ENCODE data around the gene SKI.
"Not testable (repeated sequence)": the region's sequence is repeated elsewhere in the genome, so short reads cannot be mapped to it uniquely, and the experiment has no call there.

SKI gene

DNA sequence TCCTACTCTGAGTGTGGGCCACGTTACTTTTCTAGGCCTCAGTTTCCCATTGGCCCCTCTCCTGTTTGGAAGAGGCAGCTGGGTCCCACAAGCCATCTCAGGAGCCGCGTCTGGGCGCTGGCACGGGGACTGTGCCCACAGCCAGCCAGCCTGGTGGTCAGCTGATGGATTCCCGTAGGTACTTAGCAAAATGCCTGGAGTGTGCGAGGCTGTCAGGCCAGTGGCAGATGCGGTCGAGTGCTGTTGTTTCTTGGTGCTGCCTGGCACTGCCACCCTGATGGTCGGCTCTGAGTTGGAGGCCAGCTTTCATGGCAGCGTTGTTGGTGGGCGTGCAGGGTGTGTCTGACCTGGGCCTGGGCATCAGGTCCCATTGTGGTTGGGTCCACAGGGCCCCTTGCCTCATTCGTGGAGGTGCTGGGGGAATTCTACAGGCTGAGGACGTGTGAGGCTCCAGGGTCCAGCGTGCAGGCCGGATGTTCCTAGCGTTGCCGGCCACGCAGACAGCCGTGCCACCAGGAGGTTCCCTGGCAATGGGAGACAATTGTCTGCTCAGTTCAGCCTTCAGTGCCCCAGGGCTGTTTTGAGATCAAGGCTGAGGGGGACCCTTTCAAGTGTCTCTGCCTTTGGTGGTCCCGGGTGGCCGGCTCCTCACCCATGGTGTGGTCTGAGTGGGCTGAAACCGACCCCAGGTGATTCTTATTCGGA is 20.9 kb downstream of the SKI start:
- no peak for DNase-seq

DNA sequence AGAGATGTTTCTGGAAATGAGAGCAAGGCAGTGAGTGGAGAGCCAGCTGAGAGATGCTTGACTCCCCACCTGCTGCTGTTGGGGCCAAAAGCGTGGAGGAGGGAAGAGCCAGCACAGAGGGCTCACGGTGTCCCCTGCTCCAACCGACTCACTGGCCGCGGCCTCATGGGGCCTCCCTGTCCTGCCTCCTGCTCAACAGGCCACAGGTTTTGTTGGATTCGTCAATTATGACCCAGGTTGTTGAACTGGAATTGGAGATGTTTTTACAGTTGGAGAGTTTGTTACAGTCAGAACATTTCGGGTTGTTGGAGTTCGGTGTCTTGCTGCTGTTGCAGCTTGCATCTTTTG is 21.4 kb downstream of the SKI start:
- DNase-seq, result no peak

DNA sequence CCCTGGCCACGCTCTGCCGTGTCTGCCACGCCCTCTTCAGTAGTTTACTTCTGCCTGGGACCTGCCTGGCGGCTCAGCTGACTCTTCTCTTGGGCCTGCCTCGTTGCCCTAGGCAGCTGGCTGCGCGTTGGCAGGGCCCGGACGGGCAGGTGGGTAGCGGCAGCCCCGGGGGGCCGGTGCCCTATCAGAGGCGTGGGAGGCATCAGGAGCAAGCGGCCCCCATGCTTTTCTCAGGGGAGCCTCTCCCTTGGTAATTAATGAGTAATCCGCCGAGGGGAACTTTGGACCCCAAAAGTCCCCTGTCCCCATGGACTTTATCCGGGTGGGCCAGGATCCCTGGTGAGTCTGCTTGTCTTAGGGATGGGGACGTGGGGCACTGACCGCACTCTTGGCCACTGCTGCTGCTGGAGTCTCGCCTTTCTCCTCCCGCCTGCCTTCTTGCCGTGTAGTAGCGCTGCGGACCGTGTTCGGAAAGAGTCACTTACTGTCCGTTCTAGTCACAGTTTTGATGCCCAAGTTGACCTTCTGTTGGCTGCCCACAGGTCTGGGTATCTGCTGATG is 22.7 kb downstream of the SKI start:
- no peak for DNase-seq

DNA sequence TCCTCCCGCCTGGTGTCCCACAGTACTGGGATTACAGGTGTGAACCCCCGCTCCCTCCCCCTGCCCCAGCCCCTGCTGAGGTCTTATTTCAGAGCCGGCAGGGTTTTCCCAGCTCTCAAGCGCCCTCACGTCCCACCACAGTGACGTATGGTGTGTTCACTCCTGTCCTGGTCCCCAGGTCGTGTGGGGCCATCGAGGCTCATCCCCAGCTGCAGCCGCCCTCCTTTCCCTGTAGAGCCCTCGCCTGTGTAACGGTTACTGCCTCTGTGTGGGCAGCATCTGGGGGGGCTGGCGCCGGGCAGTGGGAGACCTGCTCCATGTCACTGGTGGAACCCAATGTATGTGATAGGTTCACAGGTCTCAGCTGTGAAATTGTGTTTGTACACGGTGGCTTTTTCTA is 23.2 kb downstream of the SKI start:
- no peak for DNase-seq

DNA sequence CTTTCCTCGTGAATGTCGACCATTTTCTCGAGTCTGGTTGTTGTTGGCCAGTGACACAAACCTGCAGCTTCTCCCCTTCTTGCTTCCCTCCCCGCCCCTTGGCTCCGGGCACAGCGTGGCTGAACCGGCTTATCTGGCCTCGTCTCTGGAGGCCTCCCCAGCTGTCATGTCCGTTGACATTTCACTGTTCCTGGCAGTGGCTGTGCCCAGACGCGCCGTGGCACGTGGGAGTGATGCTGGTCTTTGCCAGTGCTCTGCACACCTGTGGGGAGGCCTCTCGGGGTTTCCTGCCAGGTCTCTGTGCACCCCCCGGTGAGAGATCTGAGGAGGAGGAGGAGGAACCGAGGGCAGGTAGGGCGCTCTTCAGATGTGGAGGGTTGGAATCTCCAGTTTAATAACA is 23.7 kb downstream of the SKI start:
- DNase-seq, result no peak

DNA sequence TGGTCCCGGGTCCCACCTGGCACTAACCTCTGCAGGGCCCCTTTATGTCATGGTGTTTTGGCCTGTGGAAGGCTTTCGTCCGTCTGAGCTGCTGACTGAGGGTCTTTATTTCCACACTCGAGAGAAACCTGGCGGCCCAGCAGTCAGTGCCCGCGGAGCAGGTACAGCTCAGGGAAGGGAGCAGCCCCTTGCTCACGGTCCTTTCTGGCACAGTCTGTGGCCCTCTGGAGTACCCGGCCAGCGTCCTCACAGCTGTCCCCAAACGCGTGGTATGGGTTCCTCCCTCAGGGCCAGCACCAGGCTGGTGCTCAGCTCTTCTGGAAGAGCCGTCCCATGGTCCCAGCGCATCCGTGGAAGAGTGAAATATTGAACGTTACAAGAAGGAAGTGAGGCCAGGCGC is 24.3 kb downstream of the SKI start:
- DNase-seq, result no peak

DNA sequence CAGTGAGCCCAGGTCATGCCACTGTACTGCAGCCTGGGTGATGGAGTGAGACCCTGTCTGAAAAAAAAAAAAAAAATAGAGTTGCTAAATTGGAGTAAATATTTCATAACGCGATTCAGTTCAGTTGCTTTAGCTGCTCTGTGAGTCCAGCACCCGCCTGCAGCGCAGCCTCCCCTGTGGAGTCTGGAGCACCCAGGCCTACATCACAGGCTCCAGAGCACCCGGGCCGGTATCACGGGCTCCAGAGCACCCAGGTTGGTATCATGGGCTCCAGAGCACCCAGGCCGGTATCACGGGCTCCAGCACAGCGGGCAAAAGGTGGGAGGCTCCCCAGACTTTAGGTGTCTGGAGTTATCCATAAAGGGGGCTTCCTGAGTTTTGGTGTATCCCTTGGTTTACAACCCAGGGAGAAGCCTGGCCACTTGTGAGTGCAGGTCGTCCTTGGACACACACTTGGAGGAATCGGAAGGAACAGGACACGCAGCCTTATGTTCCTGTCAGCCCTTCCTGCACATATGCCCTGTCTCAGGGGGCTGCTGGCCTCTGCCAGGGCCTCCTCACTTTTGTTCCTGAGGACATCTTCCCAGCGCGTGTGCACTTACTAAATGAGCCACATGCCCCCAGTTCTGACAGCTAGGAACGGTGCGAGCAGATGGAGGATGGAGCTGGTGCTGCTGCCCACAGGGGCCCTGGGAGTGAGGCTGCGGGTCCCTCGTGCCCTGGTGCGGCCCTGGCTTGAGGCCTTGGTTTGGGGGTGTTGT is 25.1 kb downstream of the SKI start:
- DNase-seq, result no peak

DNA sequence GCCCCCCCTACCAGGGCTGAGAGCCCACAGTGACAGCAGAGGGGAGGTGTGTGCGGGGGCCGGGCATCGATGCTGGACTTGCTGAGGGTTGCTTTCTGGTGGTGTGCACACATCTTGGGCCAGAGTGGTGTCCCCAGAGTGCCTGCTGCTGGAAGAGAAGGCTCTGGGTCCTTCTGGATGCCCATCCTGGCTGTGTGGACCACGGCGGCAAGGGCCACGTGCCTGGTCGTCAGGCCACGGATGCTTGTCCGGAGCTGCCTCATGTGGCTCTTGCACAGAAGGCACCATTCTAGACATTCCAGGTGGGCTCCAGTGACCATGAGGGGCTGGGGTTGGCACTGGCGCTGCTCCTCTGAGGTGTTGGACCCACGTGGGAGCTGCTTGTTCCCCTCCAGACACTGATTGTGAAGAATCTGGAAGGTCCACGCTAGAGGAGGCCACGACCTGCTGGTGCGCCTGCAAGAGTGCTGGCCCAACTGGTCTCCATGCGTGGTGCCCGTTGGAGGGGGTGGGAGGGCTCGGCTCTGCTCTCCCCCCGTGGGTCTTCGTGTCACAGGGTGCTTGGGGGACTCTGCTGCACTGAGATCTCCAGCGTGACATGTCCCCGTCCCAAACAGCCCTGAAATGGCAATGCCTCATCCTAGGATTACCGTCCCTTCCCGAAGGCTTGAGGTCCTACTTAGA is 25.8 kb downstream of the SKI start:
- no peak for DNase-seq

DNA sequence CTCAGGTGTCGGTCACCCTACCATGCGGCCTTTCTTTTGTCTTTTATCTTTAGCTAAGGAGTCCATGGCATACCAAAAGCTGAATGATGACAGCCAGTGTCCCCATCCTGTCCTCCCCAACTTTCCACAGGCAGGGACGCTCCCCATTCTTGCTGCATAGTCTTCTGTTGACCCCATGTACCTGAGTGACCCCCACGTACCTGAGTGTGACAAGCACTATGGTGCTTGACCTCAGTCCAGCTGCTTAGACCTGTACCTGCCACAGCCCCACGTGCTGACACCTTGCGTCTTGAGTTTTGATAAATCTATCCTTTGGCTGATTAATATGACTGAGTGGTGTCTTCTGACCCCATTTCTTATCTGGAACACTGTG is 26.9 kb downstream of the SKI start:
- no peak for DNase-seq

DNA sequence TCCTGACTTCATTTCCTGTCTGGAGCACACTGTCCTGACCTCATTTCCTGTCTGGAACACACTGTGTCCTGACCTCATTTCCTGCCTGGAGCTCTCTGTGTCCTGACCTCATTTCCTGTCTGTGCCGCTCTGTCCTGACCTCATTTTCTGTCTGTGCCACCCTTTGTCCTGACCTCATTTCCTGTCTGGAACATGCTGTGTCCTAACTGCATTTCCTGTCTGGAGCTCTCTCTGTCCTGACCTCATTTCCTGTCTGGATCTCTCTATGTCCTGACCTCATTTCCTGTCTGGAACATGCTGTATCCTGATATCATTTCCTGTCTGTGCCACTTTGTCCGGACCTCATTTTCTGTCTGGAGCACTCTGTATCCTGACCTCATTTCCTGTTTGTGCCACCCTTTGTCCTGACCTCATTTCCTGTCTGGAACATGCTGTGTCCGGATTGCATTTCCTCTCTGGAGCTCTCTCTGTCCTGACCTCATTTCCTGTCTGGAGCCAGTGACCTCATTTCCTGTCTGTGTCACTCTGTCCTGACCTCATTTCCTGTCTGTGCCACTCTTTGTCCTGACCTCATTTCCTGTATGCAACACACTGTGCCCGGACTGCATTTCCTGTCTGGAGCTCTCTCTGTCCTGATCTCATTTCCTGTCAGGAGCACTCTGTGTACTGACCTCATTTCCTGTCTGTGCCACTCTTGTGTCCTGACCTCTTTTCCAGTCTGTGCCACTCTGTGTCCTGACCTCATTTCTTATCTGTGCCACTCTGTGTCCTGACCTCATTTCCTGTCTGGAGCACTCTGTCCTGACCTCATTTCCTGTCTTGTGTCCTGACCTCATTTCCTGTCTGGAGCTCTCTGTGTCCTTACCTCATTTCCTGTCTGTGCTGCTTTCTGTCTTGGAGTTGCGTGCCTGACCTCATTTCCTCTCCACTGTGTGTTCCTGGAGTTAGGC is 27.6 kb downstream of the SKI start:
- no peak for DNase-seq

DNA sequence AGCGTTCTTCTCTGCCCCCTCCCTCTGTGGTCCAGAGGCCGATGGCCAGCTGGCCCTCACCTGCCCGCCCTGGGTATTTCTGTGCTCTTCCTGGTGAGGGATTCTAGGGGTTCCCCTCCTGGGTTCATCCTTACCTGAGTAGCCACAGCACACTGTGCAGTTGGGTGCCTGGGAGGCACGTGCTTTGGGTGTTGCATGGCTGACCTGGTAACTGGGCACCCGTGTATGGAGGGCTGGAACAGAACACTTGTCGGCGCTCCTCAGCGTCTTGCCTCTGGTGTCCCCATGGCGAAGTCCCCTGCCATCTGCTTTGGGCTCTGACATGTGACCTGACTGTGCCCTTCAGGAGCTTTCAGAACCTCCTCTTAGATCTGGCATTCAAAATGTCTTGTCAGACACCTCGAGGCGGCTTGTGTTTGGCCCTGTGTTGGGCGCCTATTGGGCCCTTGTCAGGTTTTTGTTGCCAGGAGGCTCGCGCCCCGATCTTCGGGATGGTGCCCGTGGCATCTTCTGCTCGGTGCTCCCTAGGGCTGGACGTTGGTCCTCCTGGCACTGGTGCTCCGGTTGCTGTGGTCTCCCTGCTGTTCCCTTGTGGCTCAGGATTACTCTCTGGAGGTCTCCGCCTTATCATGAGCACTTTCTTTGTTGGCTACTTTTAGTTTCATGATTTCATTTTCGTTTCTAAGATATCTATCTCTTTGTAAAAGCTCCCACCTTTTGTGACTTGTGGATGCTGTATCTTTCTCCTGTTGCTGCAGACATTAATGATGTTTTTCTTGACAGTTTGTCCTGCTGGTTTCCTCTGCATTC is 28.5 kb downstream of the SKI start:
- DNase-seq, result no peak

DNA sequence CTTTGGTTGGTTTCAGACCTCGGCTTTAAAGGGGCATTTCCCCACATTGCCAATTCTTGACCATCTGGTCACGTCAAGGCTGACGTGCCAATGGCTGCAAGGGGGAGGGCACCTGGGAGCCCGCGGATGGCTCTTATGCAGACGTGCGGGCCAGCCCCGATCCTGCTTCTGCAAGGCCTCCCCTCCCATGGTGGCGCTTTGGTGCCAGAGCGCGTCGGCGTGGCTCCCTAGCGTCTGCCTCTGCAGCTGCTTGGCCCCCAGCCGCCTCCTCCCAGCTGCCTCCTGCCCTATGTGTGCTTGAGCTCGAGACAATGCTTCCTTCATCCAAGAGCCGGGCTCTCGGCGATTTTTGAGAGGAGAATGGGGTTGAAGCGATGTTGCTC is 29.1 kb downstream of the SKI start:
- DNase-seq, result no peak

DNA sequence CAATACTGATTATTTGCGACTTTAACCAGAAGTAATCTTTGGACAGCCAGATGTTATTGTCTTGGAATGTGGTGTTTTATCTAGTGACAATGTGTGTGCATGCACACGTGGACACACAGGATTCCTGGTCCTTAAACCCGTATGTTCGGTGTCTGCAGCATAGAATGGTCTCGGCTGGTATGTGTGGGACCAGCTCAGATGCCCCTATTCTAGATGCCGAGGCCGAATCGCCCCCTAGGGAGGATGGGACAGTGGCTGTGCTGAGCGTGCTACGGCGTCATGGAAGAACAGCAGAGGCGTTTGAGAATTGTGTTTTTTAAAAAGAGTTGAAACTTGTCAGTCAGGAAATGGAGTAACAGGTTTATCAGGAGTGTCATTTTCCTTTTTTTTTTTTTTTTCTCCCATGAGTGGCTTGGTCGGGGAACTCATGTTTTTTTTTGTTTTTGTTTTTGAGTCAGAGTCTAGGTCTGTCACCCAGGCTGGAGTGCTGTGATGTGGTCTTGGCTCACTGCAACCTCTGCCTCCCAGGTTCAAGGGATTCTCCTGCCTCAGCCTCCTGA is 30.1 kb downstream of the SKI start:
- DNase-seq, result no peak

DNA sequence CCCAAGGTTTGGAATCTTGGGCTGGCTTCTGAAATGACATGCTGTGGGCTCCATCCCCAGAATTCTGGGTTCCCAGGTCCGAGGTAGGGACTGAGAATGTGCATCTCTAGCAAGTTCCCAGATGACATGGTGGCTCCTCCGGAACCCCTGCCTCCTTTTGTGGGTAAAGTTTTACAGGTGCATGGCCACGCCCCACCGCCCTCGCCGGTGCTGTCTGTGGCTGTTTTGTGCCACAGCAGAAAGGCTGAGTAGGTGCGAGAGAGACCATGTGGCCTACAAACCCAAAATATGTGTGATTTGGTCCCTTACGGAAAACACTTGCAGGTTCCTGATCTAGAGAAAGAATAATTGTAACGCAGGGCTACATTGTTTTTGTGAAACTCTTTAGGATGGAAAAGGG is 30.9 kb downstream of the SKI start:
- DNase-seq, result no peak

DNA sequence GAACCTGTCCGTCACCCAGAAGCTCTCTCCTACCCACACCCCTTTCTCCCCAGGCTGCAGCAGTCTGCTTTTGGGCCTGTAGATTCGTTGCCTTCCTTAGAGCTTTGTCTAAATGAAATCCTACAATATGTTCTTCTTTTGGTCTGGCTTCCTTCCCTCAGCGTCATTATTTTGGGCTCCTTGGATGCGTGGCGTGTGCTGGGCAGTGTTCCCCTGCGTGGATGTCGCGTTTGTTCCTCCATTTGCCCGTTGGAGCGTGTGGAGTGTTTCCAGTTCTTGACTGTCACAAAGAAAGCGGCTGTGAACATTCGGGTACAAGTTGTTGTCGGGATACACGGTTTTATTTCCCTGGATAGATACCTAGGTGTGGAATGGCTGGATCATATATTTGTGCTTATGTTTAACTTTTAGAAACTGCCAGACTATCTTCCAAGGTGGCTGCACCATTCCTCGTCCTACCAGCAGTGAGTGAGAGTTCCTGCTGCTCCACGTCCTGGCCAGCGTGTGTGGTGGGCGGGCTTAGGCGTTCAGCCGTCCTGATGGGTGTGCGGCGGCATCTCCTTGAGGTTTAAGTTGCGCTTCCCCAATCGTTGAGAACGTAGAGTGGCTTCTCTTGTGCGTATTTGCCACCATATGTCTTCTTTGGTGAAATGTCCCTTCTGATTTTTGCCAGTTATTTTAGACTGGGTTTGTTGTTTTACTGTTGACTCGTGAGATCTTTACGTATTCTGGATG is 31.7 kb downstream of the SKI start:
- DNase-seq, result no peak

DNA sequence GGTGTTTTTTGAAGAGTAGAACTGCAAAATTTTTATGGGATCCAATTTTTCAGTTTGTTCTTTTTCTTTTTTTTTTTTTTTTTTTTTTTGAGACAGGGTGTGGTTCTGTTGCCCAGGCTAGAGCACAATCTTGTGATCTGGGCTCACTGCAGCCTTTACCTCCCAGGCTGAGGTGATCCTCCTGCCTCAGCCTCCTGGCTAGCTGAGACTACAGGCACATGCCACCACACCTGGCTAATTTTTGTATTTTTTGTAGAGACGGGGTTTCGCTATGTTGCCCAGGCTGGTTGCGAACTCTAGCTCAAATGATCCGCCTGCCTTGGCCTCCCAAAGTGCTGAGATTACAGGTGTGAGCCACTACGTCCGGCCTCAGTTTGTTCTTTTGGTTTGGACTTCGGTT is 32.4 kb downstream of the SKI start:
- not testable (repeated sequence) for DNase-seq

DNA sequence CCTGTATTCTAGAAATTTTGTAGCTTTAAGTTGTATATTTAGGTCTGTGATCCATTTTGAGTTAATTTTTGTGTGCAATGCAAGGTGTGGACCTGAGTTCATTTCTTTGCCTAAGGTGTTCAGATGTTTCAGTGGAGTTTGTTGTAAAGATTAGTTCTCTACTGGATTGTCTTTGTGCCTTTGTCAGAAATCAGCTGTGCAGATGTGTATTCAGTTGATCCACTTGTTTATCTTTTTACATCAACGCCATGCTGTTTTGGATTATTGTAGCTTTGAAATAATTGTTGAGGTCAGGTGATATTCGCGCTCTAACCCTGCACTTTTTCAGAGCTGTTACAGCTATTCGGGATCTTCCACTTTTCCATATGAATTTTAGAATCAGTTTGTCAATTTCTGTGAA is 32.8 kb downstream of the SKI start:
- no peak for DNase-seq

DNA sequence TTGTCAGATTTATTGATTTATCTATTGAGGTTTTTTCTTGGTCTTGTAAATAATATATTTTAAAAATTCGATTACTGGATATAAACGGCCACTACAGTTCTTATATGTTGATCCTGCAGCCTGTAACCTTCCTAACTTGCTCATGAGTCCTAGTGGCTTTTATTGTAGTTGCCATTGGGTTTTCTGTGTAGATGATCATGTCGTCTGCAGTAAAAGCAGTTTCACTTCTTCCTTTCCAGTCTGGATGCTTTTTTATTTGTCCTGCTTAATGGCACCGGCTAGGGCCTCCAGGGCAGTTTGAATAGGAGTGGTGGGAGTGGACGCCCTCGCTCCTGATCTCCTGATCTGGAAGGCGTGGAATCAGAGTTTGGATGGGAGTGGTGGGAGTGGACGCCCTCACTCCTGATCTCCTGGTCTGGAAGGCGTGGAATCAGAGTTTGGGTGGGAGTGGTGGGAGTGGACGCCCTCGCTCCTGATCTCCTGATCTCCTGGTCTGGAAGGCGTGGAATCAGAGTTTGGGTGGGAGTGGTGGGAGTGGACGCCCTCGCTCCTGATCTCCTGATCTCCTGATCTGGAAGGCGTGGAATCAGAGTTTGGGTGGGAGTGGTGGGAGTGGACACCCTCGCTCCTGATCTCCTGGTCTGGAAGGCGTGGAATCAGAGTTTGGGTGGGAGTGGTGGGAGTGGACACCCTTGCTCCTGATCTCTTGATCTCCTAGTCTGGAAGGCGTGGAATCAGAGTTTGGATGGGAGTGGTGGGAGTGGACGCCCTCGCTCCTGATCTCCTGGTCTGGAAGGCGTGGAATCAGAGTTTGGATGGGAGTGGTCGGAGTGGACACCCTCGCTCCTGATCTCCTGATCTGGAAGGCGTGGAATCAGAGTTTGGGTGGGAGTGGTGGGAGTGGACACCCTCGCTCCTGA is 33.6 kb downstream of the SKI start:
- not testable (repeated sequence) for DNase-seq

DNA sequence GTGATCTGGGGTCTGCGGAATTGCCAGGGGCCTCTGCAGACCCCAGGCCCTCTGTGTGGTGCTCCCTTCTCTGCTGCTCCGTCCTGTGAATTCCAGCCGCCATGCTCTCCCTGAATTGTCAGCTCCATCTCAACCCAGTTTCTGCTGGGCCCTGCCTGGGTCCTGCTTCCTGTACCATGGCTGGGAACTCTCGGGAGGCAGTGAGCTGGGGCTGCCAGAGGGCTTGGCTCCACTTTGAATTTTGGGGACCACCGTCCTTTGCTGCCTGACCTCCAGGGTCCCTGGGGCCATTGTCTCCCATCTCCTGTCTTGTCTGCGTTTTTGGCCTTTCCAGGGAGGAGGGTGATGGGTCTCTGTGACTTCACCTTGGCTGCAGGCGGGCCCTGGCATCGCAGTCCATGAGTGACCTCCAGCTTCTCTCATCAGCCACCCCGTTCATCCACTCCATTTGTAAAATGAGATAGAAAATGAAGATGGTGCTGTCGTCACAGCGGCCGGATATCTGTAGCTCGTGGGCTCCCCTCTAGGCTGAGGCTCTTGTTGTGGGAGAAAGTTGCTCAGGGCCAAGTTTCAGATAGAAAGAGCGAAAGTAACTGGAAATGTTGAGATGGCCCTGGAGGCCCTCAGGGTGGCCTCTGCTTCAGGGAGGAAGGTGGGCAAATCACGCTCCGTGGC is 38.3 kb downstream of the SKI start:
- no peak for DNase-seq
